Measurements from ENCODE around the gene RIOK2.
A peak's percentile ranks its signal among the peaks of the same experiment; 100 is the strongest.

The RIOK2 gene

DNA sequence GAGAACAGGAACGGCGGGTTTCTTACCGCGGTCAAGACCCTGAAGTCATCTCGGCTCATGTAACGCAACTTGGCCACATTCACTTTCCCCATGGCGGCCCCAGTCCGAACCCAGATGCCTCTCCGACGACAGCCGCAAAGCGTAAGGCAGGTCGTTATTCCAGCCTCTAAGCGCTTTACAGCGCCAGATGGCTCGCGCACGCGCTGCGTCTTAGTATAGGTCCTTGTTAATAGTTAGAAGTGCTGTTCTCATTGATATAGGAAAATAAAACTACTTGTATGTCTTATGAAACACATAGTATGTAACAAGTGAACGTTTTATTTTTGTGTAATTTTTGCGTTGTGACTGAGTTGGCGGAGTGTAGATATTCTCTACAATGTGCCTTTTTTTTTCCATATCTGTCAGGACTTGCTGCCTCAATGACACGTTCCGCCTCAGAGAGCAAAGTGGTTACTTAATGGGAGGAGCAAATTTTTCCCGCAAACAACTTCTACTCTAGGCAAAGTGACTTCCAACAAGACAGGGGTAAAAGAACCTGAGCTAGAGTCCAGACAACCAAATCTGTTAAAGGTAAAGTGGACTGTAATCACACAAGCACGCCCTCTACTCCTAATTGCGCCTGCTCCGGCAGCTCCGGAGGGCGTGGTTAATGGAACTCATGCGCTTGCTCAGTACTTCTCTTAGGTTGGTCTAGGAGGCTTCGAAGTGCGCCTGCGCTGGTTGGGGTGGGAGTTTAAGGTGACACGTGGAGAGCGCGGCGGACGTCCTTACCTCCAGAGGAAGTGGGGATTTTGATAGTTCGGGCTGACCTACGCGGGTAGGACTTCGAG, at the start of gene RIOK2:
TSS of gene RIOK2 (minus strand) at position 148 of the 830 bp plus-strand sequence. CDS start at position 92, 56 bp downstream.
- ATAC-seq, result peak; percentile 97
- TF ChIP-seq TSHZ2 (CRISPR knock-in tag; IDR thresholded peaks at IDR 0.05), result 0 out of 2 replicates have a peak, but pooled peaks have one; percentile 40
- TF ChIP-seq TCF4 (CRISPR knock-in tag; IDR thresholded peaks at IDR 0.05; ENCODE audit: borderline replicate concordance), result peak; percentile 19; the same call in 1 of the 2 replicates
- no peak for TF ChIP-seq ESRRG (CRISPR knock-in tag; IDR thresholded peaks at IDR 0.05)
- TF ChIP-seq SNAI2 (CRISPR knock-in tag; IDR thresholded peaks at IDR 0.05), result no peak
- 0 out of 2 replicates have a peak, but pooled peaks have one; percentile 34 for TF ChIP-seq ZFP3 (CRISPR knock-in tag; IDR thresholded peaks at IDR 0.05)
- no peak for TF ChIP-seq POU6F1 (CRISPR knock-in tag; IDR thresholded peaks at IDR 0.05; ENCODE audit: borderline replicate concordance, low read depth)
- TF ChIP-seq ZNF565 (CRISPR knock-in tag; conservative IDR thresholded peaks at IDR 0.05; ENCODE audit: low read depth), result no peak

GRCh38 chr5:97231025-97231636, 48.1 kb upstream of the RIOK2 start:
- no peak for TF ChIP-seq RARB (CRISPR knock-in tag; IDR thresholded peaks at IDR 0.05)
- TF ChIP-seq OSR1 (CRISPR knock-in tag; IDR thresholded peaks at IDR 0.05), result no peak
- no peak for TF ChIP-seq ZC3H10 (CRISPR knock-in tag; IDR thresholded peaks at IDR 0.05)
- no peak for TF ChIP-seq TCF4 (CRISPR knock-in tag; IDR thresholded peaks at IDR 0.05; ENCODE audit: borderline replicate concordance)
- TF ChIP-seq ZNF8 (CRISPR knock-in tag; IDR thresholded peaks at IDR 0.05), result no peak
- peak; percentile 92 for ATAC-seq

- ATAC-seq, result no peak
- TF ChIP-seq CSRNP3 (CRISPR knock-in tag; IDR thresholded peaks at IDR 0.05) (no peak), ZNF8 (CRISPR knock-in tag; IDR thresholded peaks at IDR 0.05) (no peak), TSHZ2 (CRISPR knock-in tag; IDR thresholded peaks at IDR 0.05) (no peak), ESRRG (CRISPR knock-in tag; IDR thresholded peaks at IDR 0.05) (no peak), PPARA (CRISPR knock-in tag; IDR thresholded peaks at IDR 0.05; ENCODE audit: borderline replicate concordance) (no peak)
Measured at GRCh38 chr5:97229688-97230285, 46.7 kb upstream of the RIOK2 start.

DNA sequence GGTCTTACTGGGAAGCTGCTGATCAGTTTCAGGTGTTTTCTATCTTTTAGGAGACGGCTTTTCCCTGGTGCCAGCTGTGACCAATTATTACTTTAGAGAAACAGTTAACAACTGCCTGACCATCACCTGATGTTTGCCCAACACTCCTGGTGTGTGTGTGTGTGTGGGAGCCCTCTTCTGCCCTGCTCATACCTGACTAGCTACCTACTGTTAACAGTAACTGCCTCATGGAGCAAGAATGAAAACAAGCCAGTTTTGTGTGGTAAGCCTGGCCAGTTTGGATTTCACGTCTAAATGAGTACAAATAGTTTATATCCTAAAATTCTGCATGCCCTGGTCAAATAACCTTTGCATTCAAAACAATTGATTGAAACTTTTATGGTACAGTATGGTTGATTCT, 46.1 kb upstream of the RIOK2 start:
- TF ChIP-seq TSHZ2 (CRISPR knock-in tag; IDR thresholded peaks at IDR 0.05), result no peak
- no peak for TF ChIP-seq TCF4 (CRISPR knock-in tag; IDR thresholded peaks at IDR 0.05; ENCODE audit: borderline replicate concordance)
- no peak for TF ChIP-seq ZNF8 (CRISPR knock-in tag; IDR thresholded peaks at IDR 0.05)
- no peak for TF ChIP-seq OSR1 (CRISPR knock-in tag; IDR thresholded peaks at IDR 0.05)
- no peak for ATAC-seq
